KBM-7 (cell line): ENCODE measurements around the gene CD48.

Source experiments
- DNase-seq: peaks from one replicate; pipeline ENCODE4 v3.0.0-alpha.2; 2015
- in situ Hi-C: fragments of 300-500 bp; cut with MboI; formaldehyde crosslinking; loops from 2 replicates; pipeline ENCODE4 v1.14.3; 2020; ENCODE audit warnings: low sequenced_read_pairs, low pct_unique_long_range_greater_than_20kb, mixed read lengths

Gene CD48, protein sequence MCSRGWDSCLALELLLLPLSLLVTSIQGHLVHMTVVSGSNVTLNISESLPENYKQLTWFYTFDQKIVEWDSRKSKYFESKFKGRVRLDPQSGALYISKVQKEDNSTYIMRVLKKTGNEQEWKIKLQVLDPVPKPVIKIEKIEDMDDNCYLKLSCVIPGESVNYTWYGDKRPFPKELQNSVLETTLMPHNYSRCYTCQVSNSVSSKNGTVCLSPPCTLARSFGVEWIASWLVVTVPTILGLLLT

DNA sequence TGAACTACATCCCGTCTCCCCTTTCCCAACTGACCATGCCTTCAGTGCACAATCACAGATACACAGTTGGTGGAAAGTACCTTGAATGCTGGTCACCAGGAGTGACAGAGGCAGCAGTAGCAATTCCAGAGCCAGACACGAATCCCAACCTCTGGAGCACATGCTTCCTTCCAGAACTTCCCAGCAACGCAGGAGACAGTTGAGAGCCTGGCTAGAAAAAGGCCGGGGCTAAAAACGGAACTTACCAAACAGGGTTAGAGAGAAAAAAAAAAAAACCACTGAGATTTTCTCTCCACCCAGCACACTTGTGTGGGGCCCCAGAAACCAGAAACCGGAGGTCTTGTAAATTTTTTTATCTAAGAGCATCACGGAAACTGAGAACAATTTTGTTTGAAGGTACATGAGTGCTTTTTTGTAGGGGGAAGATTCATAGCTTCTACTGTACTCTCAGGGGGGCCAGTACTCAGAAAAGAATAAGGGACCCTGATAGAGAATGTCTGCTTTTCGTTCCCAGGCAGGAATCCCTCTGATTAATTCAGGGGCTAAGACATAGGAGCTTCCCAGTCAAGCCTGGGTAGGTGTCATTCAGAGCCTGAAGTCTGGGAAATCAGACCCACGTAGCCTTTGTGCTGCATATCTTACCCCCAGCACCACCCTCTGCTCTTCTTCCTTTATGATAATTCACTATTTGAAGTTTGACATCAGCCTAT lies at the start of gene CD48:
CD48 (minus strand) TSS at position 221 of the 710 bp plus-strand sequence; CDS start at position 162, 59 bp downstream.
- peak; percentile 77 for DNase-seq

DNA sequence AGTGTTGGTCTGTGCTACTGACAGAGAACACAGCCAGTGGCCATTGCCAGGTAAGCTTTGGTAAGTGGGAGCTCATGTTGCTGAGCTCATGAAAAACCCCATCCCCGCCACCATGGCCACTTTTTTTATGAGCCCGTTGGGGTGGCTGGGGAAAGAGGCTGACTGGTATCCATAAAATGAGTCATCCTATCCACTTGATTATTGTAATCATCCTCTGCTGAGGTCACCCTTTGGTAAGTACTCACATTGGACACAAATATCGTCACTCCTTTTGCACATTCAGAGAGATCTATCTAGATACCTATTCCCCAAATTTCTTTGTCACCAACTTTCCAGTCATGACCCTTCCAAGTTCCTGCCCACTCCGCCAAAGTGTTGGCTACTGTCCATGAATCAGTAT lies 49.4 kb upstream of the CD48 start:
- in situ Hi-C loops: no loop called here
- DNase-seq: no peak

More for the DNA sequence above, at the start of gene CD48:
- in situ Hi-C loops: no loop called here

DNA sequence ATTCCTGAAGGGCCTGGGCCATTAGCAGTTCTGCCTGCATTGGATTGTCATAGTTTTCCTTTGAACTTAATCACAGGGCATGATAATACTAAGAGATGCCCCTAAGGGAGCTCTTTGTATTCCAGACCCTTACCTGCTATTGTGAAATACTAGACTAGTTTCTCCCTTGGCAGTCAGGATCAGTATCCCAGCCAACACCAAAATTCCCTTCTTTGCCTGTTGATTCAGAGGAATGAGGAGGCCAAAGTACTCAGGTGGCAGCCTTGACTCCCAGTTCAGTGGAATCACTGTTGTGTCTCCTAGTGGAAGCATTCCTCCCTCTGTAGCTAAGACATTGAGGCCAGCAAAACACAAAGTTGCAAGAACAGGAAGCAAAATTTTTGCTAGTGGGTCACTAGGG lies 48.1 kb upstream of the CD48 start:
- DNase-seq: no peak
- in situ Hi-C loops: no loop called here

DNA sequence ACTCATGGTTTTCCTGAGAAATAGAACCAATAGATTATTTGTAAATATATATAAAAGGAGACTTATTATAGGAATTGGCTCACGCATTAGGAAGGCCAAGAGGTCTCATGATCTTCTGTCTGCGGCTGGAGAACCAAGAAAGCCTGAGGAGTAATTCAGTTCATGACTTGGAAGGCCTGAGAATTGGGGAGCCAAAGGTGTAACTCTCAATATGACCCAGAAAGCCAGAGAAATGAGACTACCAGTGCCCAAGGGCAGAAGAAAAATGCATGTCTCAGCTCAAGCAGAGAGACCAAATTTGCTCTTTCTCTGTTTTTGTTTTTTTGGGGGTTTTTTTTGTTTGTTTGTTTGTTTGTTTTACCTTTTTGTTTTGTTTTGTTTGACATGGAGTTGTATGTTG lies 46.9 kb upstream of the CD48 start:
- in situ Hi-C loops: no loop called here
- no peak for DNase-seq

DNA sequence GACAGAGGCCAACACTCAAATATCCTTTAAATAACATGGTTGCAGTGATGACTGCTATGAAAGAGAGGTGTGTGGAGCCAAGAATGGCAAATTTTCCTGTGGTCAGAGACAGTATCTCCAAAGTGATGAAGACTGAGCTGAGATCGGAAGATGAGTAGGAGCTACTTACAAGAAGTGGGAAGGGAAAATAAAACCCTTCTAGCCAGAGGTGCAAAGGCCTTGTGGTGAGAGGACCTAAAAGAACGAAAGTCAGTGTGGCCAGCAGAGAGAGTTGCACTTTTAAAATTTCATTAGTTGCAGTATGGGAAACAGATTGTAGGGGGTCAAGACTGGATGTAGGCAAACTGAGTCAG lies 45.2 kb upstream of the CD48 start:
- DNase-seq: no peak
- in situ Hi-C loops: no loop called here

DNA sequence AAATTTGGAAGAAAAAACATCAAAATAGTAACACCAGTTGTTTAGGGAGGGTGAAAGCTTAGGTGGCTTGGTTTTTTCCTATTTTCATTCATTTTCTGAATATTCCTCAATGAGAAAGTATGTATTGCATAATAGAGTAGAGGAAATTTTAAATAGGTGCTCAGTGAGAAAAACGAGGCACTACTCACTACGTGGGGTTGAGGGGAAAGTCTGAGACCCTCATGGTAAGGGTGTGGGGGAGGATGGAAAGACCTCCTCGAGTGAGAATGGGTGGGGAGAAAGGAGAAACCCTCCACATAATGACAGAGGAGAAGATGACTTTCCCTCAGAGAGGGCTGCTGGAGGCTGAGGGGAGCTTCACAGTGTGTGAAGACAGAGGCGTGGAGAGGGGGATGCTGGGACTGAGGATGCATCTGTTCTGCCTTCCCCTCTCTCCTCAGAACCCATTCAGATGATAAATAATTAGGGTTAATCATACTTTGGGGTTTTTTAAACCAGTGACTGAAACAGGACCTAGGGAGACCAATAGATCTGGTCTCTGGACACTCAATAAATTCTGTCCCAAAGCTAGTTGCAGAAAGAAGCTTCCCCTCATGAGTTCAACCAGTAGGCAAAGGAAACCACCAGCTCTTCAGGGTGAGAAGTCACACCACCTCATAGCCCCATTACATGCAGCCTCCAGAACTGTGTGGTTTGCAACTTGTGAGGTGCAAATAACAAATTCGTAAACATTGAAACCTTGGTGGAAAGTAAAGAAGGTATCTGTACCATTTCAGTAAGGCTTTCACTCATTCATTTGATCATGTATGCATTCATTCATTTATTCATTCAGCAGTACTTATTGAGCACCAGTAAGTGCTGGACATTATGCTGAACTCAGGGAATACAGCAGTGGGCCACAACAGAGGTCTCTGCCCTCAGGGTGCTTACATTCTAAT lies 44.6 kb upstream of the CD48 start:
- in situ Hi-C loops: no loop called here
- DNase-seq: no peak

DNA sequence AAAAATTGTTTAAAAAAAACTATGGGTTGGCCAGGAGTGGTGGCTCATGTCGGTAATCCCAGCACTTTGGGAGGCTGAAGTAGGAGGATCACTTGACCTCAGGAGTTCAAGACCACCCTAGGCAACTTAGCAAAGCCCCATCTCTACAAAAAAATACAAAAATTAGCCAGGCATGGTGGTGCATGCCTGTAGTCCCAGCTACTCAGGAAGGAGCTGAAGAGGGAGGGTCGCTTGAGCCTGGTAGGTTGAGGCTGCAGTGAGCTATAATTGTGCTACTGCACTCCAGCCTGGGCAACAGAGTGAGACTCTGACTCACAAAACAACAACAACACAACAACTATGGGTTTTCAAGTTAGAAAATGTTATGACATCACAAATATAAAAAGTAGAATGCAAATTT lies 43.8 kb upstream of the CD48 start:
- in situ Hi-C loops: no loop called here
- DNase-seq: no peak

DNA sequence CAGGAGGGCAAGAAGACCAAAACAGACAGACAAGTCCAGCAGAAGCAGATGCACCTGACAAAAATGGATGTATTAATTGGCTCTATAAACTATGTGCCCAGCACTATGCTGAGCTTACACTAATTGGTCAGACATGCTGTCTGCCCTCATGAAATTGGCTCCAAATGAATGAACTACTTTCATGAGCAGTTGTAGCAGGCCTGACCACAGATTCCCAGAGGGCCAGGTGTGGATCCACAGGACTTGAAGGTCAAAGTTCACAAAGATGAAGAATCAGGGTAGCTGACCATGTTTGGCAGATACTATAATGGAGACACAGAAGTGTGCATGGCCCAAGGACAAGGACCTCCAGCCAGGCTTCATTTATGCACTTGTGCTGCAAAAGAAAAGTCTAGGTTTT lies 42.0 kb upstream of the CD48 start:
- in situ Hi-C loops: no loop called here
- no peak for DNase-seq

DNA sequence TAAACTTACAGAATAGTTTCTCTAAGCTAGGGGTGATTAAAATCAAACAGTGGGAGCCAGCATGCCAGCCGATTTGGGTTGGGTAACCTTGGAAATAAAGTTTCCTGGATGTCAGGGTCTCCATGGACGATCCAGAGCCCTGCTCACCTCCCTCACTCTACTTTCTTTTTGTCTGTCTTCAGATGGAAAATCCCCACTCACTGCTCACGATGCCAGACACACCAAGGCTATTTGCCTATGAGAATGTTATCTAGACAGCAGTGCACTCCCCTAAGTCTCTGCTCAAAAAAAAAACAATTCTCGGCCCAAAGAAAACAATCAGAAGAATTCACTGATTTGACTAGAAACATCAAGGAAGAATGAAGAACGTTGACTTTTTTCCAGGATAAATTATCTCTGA lies 41.3 kb upstream of the CD48 start:
- in situ Hi-C loops: no loop called here
- DNase-seq: no peak

DNA sequence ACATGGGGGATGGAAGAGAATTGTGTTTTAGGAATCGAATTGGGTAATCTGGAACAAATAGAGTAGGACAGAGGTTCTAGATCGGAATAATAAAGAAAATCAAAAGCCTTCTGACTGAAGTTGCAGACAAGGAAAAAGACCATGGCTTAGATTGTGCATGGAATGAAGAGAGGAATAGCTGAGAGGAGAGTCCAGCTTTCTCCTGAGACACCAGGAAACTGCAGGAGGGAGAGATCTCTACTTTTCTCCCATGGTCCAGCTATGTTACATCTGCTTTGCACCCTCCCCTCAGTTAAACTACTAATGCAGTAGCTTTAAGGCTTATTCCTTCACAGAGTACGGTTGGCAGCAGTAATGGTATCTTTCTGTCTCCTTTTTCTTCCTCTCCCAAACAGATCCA lies 40.8 kb upstream of the CD48 start:
- in situ Hi-C loops: no loop called here
- DNase-seq: no peak

DNA sequence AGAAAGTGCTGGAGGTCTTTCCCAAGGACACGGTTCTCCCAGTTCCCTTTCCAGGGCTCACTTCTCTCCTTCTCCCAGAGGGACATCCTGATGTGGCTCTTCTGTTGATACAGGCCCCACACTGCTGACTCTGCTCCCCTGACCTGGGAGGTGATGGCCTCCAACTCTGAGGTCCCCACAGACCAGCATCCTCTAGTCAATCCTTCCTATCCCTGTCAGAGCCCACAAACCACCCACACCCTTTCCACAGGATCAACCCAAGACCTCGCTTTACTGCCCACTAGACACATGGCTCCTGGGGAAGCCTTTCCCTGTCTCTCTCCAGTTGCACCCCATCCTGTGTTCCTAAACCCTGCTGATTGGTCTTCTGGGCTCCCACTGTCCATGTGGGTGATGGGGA lies 39.0 kb upstream of the CD48 start:
- in situ Hi-C loops: no loop called here
- no peak for DNase-seq

DNA sequence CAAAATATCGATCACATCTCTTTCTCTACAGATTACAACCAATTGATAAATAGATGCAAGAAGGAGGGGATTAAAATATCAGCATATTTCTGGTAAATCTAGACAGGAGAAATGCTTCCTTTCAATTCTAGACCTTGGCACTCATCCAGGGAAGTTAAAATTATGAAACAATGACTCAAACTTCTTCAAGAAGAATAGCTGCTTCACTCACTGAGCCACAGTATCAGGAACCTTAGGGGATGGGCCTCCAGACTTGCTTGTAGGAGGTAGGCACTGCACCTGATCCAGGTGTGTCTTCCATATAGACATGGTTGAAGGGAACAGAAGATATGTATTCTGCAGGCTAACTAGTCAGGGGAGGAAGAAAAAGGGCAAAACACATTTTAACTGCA lies 37.3 kb upstream of the CD48 start:
- in situ Hi-C loops: no loop called here
- DNase-seq: no peak

DNA sequence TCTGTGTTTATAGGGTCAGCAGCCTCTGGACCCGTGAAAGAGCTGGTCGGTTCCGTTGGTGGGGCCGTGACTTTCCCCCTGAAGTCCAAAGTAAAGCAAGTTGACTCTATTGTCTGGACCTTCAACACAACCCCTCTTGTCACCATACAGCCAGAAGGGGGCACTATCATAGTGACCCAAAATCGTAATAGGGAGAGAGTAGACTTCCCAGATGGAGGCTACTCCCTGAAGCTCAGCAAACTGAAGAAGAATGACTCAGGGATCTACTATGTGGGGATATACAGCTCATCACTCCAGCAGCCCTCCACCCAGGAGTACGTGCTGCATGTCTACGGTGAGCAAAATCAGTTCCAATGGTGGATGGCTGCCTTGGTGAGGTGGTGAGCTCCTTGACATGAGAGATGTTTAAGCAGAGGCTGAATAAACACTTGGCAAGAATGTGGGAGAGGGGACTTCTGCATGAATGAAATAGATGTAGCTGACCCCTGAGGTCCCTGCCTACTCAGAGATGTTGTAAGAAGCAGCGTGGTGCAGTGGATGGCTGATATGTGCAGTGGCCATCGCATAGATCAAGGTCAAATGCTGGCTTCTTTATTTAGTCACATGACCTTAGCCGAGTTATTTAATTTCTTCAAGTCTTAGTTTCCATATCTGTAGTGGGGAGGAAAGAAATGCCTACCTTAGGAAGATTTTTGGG lies 36.7 kb upstream of the CD48 start:
- peak; percentile 17 for DNase-seq
- in situ Hi-C loops: no loop called here

DNA sequence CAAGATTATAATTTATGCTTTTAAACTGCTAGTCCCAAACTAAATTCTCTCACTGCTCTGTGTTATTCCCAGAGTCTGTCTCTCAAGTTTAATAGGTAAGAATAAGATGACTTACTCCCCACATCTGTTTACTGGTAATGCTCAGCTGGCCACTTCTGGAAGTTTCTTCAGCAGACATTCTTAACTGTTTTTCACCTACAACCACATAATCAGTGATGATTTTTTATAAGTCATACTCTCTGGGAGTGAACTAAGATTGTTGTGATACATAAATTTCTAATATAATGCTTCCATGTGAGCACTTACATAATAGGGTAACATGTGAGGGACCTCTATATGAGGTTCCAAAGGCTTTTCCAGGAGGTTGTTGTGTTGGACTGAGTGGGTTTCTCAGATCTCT lies 36.1 kb upstream of the CD48 start:
- in situ Hi-C loops: no loop called here

DNA sequence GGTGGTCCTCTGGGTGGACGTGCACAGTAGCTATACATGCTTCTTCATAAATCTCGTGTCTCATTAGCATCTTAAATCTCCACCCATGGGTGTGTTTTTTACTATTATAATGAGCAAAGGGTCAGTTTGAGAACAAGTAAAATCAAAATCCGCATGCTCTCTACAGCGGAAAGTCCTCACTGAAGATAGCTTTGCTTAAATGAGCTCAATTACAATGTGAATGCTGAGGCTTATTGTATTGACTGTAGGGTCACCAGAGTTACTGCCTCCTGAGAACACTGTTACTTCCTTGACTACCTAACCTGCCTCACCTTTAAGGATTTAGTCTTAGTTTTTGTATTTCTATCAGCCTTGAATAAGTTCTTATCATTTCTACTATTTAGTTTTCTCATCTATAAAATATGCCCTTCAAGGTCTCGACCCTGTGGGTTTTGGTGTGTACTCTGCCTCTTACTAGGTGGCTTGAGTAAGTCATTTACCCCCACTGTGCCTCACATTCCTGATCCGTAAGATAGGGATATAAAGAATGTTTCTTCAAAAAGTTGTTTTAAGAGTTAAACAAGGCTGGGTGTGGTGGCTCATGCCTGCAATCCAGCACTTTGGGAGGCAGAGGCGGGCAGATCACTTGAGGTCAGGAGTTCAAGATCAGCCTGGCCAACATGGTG lies 35.3 kb upstream of the CD48 start:
- in situ Hi-C loops: no loop called here
- DNase-seq: no peak

More for the DNA sequence above, 36.1 kb upstream of the CD48 start:
- DNase-seq: no peak

DNA sequence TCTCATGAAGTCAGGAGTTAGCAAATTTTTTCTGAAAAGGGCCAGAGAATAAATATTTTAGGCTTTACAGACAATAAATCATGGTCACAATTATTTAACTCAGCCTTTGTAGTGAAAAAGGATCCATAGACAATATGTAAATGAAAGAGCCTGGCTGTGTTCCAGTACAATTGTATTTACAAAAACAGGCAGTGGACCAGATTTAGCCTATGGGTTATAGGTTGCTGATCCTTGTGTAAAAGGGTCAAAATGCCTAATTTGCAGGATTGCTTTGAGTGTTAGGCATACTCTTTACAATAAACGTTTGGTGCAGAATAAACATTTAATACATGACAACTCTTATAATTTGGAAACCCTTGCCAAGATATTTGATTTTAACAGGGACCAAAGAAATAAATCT lies 33.9 kb upstream of the CD48 start:
- no peak for DNase-seq
- in situ Hi-C loops: no loop called here

DNA sequence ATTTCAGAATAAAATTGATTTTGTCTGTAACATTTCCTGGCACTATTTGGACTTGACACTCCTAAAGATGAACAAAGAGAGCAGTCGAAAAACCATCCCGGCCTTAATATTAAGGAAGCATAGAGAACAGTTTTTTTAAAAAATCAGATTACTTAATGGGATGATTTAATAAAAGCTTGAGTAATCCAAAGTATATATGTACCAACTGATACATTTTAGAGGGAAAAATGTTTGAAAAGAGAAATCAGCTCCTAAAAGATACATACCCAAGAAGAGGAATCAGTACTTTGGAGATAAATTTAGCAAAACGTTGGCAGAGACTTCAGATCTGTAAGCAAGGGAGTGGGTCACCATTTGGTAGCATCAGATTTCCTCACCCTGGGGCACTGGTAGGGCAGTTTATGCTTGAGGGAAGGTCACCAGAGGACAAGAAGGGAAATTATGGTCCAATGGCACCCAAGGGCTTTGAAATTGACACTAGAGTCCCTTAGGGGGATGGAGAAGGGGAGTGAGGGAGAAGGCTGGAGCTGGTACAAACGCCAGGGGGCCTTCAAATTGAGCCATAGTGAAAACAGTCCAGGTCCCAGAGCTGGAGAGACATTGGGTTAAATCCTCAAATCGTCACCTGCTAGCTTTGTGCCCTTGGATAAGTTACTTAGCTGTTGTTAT lies 33.4 kb upstream of the CD48 start:
- in situ Hi-C loops: no loop called here
- no peak for DNase-seq

DNA sequence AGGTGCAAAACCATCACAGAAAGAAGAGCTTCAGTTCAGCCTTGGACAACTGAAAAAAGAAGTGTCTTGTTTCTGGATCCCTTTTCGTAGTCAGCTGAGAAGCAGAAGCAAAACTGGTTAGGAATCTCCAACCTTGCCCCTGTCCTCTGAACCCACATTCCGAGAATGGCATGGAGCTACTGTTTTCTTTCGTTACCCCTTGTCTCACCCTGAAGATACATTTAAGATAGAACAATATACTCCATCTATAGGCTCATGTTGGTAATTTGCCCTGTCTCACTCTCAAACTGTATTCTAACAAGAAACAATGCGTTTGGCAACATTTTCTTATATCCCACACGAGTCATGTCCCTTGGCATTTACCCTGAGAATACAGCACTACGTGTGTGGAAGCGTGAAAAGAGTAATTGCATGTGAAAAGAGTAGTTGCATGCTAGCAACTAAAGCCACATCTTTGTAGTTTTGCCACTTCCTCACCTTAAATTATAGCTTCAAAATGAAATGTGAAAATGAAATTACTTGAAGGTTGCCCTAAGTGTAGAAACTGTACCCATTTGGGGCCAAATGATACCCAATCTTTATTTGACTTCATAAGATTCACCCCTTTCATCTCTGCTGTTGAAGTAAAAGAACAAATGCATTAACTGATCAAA lies 32.7 kb upstream of the CD48 start:
- no peak for DNase-seq
- in situ Hi-C loops: no loop called here
